Effector CD8-positive, alpha-beta T cell (primary cell): ENCODE data around the gene RHBDF2.

Experiments used
- DNase-seq: peaks from one replicate; lab custom pipeline; 2025; lab: John Stamatoyannopoulos, UW

Gene RHBDF2

DNA sequence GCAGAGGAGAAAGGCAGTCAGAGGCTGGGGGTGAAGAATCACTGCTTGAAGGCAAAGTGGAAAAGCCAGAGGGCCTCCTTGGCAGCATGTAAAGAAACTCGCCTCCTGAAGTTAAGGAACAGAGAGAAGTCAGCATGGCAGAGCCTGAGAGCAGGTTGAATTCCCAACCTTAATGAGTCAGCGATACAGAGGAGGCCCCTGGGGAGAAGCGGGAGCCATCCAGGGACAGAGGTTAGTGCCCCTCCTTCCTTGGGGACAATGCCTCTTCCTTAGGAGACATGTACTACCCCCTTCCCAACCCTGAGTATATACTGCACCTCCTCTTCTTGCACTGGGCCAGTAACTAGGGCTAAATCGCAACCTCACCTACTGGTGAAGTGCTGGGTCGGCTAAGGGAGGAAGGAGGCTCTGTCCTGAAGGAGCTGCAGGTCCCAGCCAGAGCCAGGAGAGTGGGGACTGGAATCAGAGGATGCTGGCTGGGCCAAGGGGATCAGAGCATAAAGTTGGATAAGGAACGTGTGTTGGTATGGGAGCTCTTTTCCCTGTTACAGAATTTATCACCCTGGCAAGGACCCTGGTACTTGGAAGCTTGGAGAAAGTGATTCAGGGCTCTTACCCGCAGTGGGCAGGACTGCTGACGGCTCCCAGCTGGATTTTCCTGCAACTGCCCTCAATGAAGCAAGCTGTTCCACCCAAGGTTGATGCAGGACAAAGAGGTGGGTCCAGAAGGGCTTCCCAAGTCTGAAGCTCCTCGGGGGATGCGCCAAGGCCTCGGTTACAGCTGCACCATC, 39.3 kb downstream of the RHBDF2 start:
- no peak for DNase-seq

- no peak for DNase-seq
Measured at GRCh38 chr17:76459674-76460073, 41.5 kb downstream of the RHBDF2 start.

- DNase-seq = no peak
Measured at GRCh38 chr17:76458580-76459490, 42.4 kb downstream of the RHBDF2 start.

GRCh38 chr17:76453431-76453743, 47.8 kb downstream of the RHBDF2 start:
- DNase-seq = no peak

GRCh38 chr17:76452660-76453430, 48.4 kb downstream of the RHBDF2 start, which contains the start of gene UBE2O:
Gene UBE2O, minus strand, starts transcription at chr17:76453152. Its CDS starts 11 bp downstream, at chr17:76453141.
- peak; percentile 89 for DNase-seq

DNA sequence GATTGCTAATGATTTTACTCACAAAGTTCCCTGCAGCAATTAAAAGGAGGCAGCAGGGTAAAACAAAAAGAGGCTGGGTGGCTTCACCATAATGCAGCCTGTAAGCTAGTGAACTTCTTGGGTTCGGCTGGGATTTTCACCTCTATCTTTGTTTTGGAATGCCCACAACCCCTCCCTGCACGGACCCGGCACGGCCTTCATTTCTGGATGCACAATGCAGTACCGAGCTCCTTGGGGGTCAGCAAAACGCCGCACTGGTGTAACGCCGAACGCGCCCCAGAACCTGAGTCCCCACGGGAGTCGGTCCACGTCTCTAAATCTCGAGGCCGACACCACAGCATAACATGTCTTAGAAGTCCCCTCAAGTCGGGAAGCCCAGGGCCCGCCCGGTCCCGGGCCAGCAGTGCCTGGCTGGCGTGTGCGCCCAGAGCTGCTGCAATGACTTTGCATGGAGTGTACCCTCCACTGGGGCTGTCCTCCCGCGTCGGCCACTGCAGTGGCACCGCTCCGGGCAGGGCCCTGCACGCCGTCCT, 49.0 kb downstream of the RHBDF2 start:
- DNase-seq = no peak

DNA sequence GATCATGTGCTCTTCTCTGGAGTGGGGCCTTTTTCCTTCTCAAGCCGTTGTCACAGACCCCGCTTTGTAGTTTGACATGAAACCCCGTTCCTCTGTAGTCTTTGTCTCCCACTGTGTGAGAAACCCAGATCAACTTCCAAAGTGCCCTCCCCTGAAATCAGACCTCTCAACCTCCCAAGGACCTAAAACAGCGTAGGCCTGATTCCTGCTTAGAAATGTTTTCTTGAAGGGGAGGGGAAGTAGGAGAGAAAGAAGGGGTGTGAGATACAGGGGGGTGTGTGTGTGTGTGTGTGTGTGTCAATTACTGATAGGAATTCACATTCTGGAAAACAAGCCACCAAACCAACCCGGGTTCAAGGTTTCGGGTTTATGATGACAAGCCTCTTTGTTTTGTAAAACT, 49.7 kb downstream of the RHBDF2 start:
- DNase-seq = no peak

DNA sequence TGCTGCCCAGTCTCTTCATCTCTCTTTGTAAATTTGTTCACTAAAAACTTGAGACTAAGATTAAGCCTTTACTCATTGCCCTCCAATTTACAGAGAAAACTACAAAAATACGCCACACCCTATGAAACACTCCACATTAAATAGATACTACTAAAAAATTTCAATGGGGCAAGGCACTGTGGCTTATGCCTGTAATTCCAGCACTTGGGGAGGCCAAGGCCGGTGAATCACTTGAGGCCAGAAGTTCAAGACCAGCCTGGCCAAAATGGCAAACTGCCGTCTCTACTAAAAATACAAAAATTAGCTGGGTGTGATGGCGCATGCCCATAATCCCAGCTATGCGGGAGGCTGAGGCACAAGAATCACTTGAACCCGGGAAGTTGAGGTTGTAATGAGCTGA, 52.1 kb downstream of the RHBDF2 start:
- no peak for DNase-seq

DNA sequence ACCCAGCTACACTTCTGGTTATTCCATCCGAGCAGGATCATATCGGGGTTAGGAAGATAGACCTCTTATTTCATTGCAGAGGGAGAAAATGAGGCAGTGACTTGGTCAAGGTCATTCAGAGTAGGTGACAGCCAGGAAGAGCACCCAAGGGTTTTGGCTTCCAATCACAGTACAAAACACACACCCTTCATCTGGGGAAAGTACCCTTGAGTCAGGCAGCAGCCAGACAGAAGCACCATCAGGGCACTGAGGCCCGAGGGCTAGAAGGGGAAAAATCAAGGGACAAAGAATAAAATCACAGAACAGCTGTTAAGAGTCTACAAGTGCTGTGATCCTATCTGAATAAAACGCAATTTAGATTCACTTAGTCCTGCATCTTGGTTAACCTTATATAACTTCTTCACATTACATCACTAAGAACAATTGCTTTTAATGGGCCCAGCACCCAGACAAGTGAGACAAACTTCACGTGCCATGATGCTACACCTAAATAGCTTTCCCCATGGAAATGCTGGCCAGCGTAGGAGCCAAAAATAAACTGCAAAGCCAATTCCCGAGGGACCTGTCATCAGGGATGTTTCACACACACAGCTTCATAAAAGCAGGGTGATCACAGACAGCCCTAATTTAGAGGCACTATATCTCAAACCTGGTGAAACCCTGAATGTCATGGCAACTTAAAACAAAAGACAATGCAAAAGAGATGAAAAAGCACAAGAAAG, 53.1 kb downstream of the RHBDF2 start:
- DNase-seq = no peak

DNA sequence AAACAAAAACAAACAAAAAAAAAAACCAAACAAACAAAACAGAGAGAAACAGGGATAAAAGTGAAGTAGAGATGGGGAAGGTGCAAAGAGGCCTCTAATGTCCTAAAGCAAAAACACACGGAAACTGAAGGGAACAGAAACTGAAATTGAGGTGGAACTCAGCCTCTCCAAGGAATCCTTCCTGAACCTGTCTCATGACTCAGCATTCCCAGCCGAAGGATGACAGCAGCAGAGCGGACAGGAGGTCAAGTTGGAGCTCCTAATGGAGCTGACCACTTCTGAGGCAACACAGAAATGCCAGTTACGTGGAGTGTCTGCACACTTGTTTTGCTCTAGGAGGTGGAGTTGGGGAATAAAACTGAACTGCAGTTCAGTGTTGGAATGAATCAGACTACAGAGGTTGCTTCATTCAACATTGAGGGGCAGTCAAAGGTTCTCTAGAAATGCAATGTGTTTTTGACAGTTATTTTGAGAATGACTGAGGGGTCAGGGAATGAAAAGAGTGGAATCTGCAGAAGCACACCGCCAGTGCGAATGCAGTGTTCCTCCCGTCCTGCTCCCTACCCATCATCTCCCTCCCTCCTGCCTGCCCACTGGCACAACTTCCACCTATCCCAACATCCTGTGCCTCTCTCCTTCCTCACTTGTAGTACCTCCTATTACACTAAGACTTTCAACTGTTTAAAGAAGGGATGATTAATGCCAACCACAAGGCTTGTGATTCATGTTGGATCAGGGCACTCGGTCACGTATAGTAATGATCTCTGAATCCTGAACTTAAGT, 54.6 kb downstream of the RHBDF2 start:
- no peak for DNase-seq

GRCh38 chr17:76445697-76446448, 55.4 kb downstream of the RHBDF2 start:
- DNase-seq = no peak

DNA sequence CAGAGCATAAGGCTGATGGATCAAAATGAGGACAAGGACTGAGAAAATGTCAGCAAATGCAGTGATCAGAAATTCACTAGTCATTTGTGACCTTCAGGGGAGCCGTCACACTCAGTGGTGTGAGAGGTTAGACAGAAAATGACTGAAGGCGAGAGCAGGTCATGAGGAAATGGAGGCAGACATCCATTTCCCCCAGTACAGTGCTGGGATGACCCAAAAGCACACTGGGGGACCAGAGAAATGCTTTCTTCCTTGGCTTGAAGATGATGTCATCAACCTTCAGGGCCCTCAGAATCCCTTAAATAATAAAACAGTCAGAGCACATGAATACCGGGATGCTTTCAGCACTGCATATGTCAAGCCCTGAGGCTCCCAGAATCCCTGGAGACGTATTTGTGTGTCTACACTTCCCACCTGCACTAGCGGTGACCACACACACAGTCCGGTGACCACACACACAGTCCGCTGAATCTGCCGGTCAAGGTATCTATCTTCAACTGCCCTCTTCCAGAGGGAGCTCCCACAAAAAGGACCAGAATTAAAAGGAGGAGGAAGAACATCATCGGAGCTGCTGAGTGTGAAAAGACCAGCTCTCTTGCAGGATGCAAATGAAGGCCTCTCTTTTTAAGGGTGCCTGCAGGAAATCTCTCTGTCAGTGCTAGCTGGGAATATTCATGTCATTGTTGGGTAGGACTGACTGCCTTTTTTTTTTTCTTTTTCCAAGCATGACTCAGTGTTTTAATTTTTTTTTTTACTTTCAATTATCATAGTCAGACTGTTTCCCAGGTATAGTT, 56.5 kb downstream of the RHBDF2 start:
- no peak for DNase-seq

DNA sequence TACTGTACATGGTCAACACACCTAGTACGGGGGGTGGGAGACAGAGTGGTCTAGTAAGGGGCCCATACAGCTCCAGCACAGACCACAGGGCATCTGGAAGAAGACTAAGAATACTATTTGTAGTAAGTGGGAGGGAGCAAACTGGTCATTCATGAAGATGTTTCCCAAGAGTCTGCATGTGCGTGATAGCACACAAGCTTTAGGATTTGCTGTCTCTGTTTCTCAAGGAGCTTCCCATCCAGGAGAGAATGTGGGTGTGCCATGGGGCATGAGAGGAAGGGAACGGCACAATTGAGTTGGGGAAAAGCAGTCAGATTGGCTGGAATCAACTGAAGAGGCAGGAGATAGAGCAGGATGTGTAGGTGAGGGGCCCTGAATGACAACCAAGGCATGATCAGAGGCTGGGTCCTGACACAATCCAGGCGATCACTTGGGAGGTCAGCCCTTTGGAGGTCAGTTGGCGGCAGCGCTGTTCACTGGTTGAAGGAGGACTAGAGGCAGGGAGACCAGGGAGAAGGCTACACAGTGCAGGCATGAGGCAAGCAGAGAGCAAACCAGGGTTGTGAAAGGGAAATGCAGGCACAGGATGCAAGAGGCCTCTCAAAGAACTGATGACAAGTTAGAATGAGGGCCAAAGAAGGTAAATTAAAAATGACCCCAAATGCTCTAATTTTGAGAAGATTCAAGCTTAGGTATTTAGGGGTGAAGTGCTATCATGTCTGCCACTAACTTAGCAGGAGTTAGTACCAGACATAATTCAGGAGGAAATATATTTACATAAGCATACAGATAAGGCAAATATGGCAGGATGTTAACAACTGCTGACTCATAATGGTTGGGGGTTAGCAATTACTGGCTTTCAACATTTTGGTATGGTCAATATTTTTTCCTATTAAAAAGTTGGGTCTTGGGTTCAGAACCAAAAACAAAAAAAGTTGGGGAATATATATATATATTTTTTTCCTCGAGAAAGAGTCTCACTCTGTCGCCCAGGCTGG, 58.6 kb downstream of the RHBDF2 start:
- DNase-seq = no peak

GRCh38 chr17:76441686-76442340, 59.4 kb downstream of the RHBDF2 start:
- DNase-seq = no peak

GRCh38 chr17:76440751-76441362, 60.4 kb downstream of the RHBDF2 start:
- no peak for DNase-seq

DNA sequence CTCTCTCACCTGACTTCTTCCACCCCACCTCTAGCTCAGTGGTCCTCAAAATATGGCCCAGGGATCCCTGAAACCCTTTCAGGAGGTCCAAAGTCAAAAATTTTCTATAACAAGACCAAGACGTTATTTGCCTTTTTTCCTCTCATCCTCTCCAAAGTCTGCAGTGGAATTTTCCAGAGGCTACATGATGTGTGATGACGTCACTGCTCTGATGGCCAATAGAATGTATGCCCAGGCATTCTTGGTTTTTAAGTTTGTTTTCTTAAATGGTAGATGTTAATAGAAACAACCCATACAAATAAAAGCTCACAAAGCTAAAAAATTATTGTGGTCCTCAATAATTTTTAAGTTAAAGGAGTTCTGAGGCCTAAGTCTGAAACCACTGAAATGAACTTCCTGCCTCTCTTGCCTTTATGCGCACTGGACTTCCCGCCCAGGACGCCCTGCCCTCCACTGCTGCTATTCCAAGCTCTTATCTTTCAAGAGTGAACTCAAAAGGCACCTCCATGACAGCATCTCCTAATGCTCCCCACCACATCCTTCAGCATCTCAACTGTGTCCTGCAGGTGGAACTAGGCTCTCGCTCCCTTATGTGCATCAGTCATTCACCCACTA, 61.8 kb downstream of the RHBDF2 start:
- no peak for DNase-seq
